K562 (cell line): Measurements from ENCODE around the gene FIZ1. TPM values are rescaled to one million over a fixed set of nuclear protein-coding genes. Genes with fewer than 3 reads are reported as not detected.
A peak's percentile ranks its signal among the peaks of the same experiment; 100 is the strongest.

Experiments used
- ADNP ChIP-seq: fragments of 200-800 bp; sonication (Bioruptor generic); IDR thresholded peaks from 2 replicates; pipeline ENCODE4 v1.6.1; 2016; ENCODE audit warnings: missing genetic modification characterization, missing compliant biosample characterization
- BRD4 ChIP-seq: fragments of 200-600 bp; sonication (generic); IDR thresholded peaks from 2 replicates; pipeline ENCODE4 v1.6.1; 2017; ENCODE audit warnings: inconsistent platforms
- CREB5 ChIP-seq: fragments of 250-450 bp; sonication (Bioruptor Pico); IDR thresholded peaks from 2 replicates; pipeline ENCODE4 v1.5.0; 2020; ENCODE audit warnings: mild to moderate bottlenecking
- CUX1 ChIP-seq: fragments of 200-800 bp; sonication (Bioruptor generic); IDR thresholded peaks from 2 replicates; pipeline ENCODE4 v1.6.1; 2016; ENCODE audit warnings: missing genetic modification characterization, missing compliant biosample characterization
- E2F3 ChIP-seq: fragments of 250-450 bp; sonication (Bioruptor Pico); IDR thresholded peaks from 2 replicates; pipeline ENCODE4 v1.4.0; 2020; ENCODE audit warnings: mild to moderate bottlenecking
- ESRRB ChIP-seq: fragments of 250-450 bp; sonication (Bioruptor Pico); IDR thresholded peaks from 2 replicates; pipeline ENCODE4 v1.5.0; 2020; ENCODE audit warnings: mild to moderate bottlenecking, moderate library complexity, borderline replicate concordance
- KLF13 ChIP-seq: fragments of 450-650 bp; IDR thresholded peaks from 2 replicates; pipeline ENCODE4 v1.6.1; 2016; ENCODE audit warnings: missing genetic modification characterization, low read depth, mild to moderate bottlenecking, missing compliant biosample characterization, moderate library complexity, borderline replicate concordance
- NFIC ChIP-seq: fragments of 450-650 bp; IDR thresholded peaks from 2 replicates; pipeline ENCODE4 v1.6.1; 2017; ENCODE audit warnings: mild to moderate bottlenecking, inconsistent platforms
- NUFIP1 ChIP-seq: fragments of 450-650 bp; IDR thresholded peaks from 2 replicates; pipeline ENCODE4 v1.6.1; 2018; ENCODE audit not compliant: partially characterized antibody
- PREB ChIP-seq: sonication (generic); formaldehyde crosslinking; IDR thresholded peaks from 2 replicates; pipeline ENCODE4 v1.8.1; 2023; ENCODE audit warnings: mild to moderate bottlenecking, missing genetic modification reagents
- PYGO2 ChIP-seq: fragments of 450-650 bp; IDR thresholded peaks from 2 replicates; pipeline ENCODE4 v1.6.1; 2016; ENCODE audit warnings: mild to moderate bottlenecking, missing genetic modification characterization, moderate library complexity, missing compliant biosample characterization
- SIRT6 ChIP-seq: IDR thresholded peaks from one replicate; pipeline ENCODE4 v1.6.1; 2012; ENCODE audit warnings: low read depth, mild to moderate bottlenecking, control low read depth, inconsistent platforms, low read length, moderate library complexity
- TBP ChIP-seq: optimal IDR thresholded peaks from 2 replicates; pipeline ENCODE3; 2011; ENCODE audit warnings: low read depth, low read length, improper control_type of control experiment
- ZNF3 ChIP-seq: fragments of 250-450 bp; sonication (Bioruptor Pico); IDR thresholded peaks from 2 replicates; pipeline ENCODE4 v1.5.0; 2021; ENCODE audit warnings: mild to moderate bottlenecking, moderate library complexity
- ZNF316 ChIP-seq: fragments of 450-650 bp; IDR thresholded peaks from 2 replicates; pipeline ENCODE4 v1.6.1; 2016
- ZNF589 ChIP-seq: fragments of 200-800 bp; sonication (Bioruptor generic); IDR thresholded peaks from 2 replicates; pipeline ENCODE4 v1.6.1; 2016; ENCODE audit warnings: low read depth, missing genetic modification characterization, missing compliant biosample characterization
- ZNF639 ChIP-seq, 2 experiments: fragments of 200-800 bp in 1 of 2; sonication (Bioruptor generic) in 1 of 2; sonication (generic) in 1 of 2; formaldehyde crosslinking in 1 of 2; IDR thresholded peaks in 1 of 2; conservative IDR thresholded peaks in 1 of 2; 2 replicates each; pipeline versions ENCODE4 v1.5.0 to v1.6.1; 2016 to 2020; ENCODE audit warnings: missing compliant biosample characterization in 1 of 2, missing genetic modification characterization in 1 of 2, missing genetic modification reagents in 1 of 2
- ZNF75A ChIP-seq: fragments of 450-650 bp; formaldehyde crosslinking; IDR thresholded peaks from 2 replicates; pipeline ENCODE4 v1.4.0; 2020; ENCODE audit warnings: mild to moderate bottlenecking
- polyA plus RNA-seq, 8 experiments: library from polyadenylated mRNA; depleted of rRNA in 4 of 8; stranded (reverse) in 5 of 8; unstranded in 3 of 8; fragments of >200 nt; fragmentation: Nextera tagmentation in 2 of 8; fragmentation: Illumina TruSeq in 1 of 8; extraction: Ambion mirVana in 2 of 8; extraction: Trizol in 1 of 8; gene quantifications; 2 replicates each; pipeline versions ENCODE4 v1.2.1 to v1.2.3, GENCODE V29; 2011 to 2014; ENCODE audit warnings: inconsistent platforms in 1 of 8, missing spikeins in 1 of 8
- total RNA-seq, 7 experiments: library from RNA; depleted of rRNA in 6 of 7; stranded (reverse); fragments of >200 nt in 6 of 7; fragmentation: Illumina TruSeq in 2 of 7; extraction: Trizol in 2 of 7; gene quantifications; 2 replicates each; pipeline versions ENCODE4 v1.2.1 to v1.2.3, GENCODE V29; 2011 to 2021; ENCODE audit warnings: low replicate concordance in 1 of 7

The FIZ1 gene
- total and polyA plus RNA-seq, 9 of the 15 experiments (the other 6 are each of a cell fraction or from before 2014, with no cell fraction given) = 0.79 to 17.5 (median 5.5) TPM

GRCh38 chr19:55643003-55643886 lies 43.9 kb upstream of the FIZ1 start, which contains the start of gene ZNF581 (continued):
- TF ChIP-seq ZNF75A (CRISPR knock-in tag) = no peak
- no peak for TF ChIP-seq CUX1 (CRISPR knock-in tag)
- no peak for TF ChIP-seq ZNF316
- no peak for TF ChIP-seq SIRT6
- TF ChIP-seq NFIC = 0 out of 2 replicates have a peak, but pooled peaks have one; percentile 25
- peak; percentile 95 for TF ChIP-seq KLF13
- TF ChIP-seq ESRRB (CRISPR knock-in tag) = no peak
- TF ChIP-seq CREB5 (CRISPR knock-in tag) = no peak; the same call in 1 of the 2 replicates
- peak; percentile 69 for TF ChIP-seq TBP
- no peak for TF ChIP-seq ZNF3 (CRISPR knock-in tag)
- no peak for TF ChIP-seq E2F3
- no peak for TF ChIP-seq NUFIP1
- TF ChIP-seq ZNF639 (CRISPR knock-in tag; conservative IDR thresholded peaks at IDR 0.05 in 1 of 2, IDR thresholded peaks at IDR 0.05 in 1 of 2) = peak in 1 of 2 experiments; percentile 80; a peak in 2 of 4 replicates
- no peak for TF ChIP-seq BRD4
- TF ChIP-seq PYGO2 (tag) = no peak
- TF ChIP-seq ADNP (tag) = no peak
- TF ChIP-seq ZNF589 = no peak
- TF ChIP-seq PREB (CRISPR knock-in tag) = no peak
